Fibroblast of lung (primary cell): ENCODE measurements around the gene CREBL2.
"Not testable (repeated sequence)": the region's sequence is repeated elsewhere in the genome, so short reads cannot be mapped to it uniquely, and the experiment has no call there.

ENCODE experiments used
- EZH2 ChIP-seq: IDR thresholded peaks from 2 replicates; pipeline ENCODE4 v1.5.1; 2012; ENCODE audit warnings: low read length, control low read depth, mild to moderate bottlenecking; ENCODE audit errors: missing control alignments
- TF ChIP-seq, protein P1 (sequence below), 2 donors: IDR thresholded peaks in 1 of 2; conservative IDR thresholded peaks in 1 of 2; 1 replicate in 1 of 2; 2 replicates in 1 of 2; pipeline ENCODE4 v1.5.1; 2011 to 2012; ENCODE audit warnings: low read length in 2 of 2, control low read depth in 1 of 2, inconsistent platforms in 1 of 2, low read depth in 1 of 2, mild to moderate bottlenecking in 1 of 2

GRCh38 chr12:12652704-12653103 is 41.0 kb downstream of the CREBL2 start:
- TF ChIP-seq, protein P1, sequence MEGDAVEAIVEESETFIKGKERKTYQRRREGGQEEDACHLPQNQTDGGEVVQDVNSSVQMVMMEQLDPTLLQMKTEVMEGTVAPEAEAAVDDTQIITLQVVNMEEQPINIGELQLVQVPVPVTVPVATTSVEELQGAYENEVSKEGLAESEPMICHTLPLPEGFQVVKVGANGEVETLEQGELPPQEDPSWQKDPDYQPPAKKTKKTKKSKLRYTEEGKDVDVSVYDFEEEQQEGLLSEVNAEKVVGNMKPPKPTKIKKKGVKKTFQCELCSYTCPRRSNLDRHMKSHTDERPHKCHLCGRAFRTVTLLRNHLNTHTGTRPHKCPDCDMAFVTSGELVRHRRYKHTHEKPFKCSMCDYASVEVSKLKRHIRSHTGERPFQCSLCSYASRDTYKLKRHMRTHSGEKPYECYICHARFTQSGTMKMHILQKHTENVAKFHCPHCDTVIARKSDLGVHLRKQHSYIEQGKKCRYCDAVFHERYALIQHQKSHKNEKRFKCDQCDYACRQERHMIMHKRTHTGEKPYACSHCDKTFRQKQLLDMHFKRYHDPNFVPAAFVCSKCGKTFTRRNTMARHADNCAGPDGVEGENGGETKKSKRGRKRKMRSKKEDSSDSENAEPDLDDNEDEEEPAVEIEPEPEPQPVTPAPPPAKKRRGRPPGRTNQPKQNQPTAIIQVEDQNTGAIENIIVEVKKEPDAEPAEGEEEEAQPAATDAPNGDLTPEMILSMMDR (conservative IDR thresholded peaks at IDR 0.05 in 1 of 2, IDR thresholded peaks at IDR 0.05 in 1 of 2; ENCODE audit: low read depth in 1 of 2, low read length in 2 of 2): not testable (repeated sequence)
- TF ChIP-seq EZH2: not testable (repeated sequence)
